ENCODE data around the gene UBR2. TPM values are rescaled to one million over a fixed set of nuclear protein-coding genes. Genes with fewer than 3 reads are reported as not detected.
"Not testable (repeated sequence)": the region's sequence is repeated elsewhere in the genome, so short reads cannot be mapped to it uniquely, and the experiment has no call there.

UBR2 gene
- total and polyA plus RNA-seq, 2 donors (not counting 3 experiments of a cell fraction or from before 2014, with no cell fraction given): 8.0 to 22.3 TPM

- POLR2A ChIA-PET: no interaction called here
- dilution Hi-C loops (cut with MboI; ENCODE audit: extremely low pct_ligation_motif_present, low sequenced_read_pairs): no loop called here
- no peak for FAIRE-seq
Measured at GRCh38 chr6:42664718-42665117, 100.9 kb downstream of the UBR2 start.

GRCh38 chr6:42674368-42674767 lies 110.5 kb downstream of the UBR2 start:
- H3K27me3 ChIP-seq (ENCODE audit: control insufficient read depth in 2 of 2, insufficient read depth in 2 of 2, low read length in 2 of 2); H2AFZ ChIP-seq (ENCODE audit: low read depth, low read length); H3K4me2 ChIP-seq (ENCODE audit: insufficient read depth, low read length); intact Hi-C loops (cut with micrococcal nuclease); H3K4me1 ChIP-seq (ENCODE audit: control insufficient read depth, extremely low read depth, insufficient read depth, low read length); H3K9me1 ChIP-seq (replicated peaks; ENCODE audit: control insufficient read depth, extremely low read depth, insufficient read depth, low read length); H3K9me3 ChIP-seq (replicated peaks; ENCODE audit: control insufficient read depth, insufficient read depth, low read length); CTCF ChIA-PET; POLR2A ChIA-PET; dilution Hi-C loops (cut with MboI; ENCODE audit: extremely low pct_ligation_motif_present, low sequenced_read_pairs); H3K9ac ChIP-seq (replicated peaks; ENCODE audit: extremely low read depth, insufficient read depth, low read length); BruUV-seq (replicated peaks); FAIRE-seq; H3K4me3 ChIP-seq (replicated peaks in 1 of 3; ENCODE audit: insufficient read depth in 1 of 3, low read depth in 1 of 3, low read length in 3 of 3); H3K79me2 ChIP-seq (ENCODE audit: control insufficient read depth, insufficient read depth, low read length); H3K27ac ChIP-seq (ENCODE audit: insufficient read depth, low read depth, low read length); H4K20me1 ChIP-seq (replicated peaks; ENCODE audit: control insufficient read depth, extremely low read depth, insufficient read depth, low read length); DNase-seq (ENCODE audit: low read depth, low spot score): not testable (repeated sequence)
- H3K36me3 ChIP-seq (ENCODE audit: control insufficient read depth in 2 of 2, extremely low read depth in 1 of 2, insufficient read depth in 2 of 2, low read length in 2 of 2): peaks cover 24 to 25% of the 10 kb centered on the region in 2 experiments

More at GRCh38 chr6:42664718-42665117, 100.9 kb downstream of the UBR2 start:
- intact Hi-C loops (cut with micrococcal nuclease): no loop called here
- Histone ChIP-seq H3K36me3 (ENCODE audit: control insufficient read depth in 2 of 2, extremely low read depth in 1 of 2, insufficient read depth in 2 of 2, low read length in 2 of 2) (peaks cover 20 to 25% of the 10 kb centered on the region in 2 experiments), H3K4me2 (ENCODE audit: insufficient read depth, low read length) (no peak overlapping the region), H3K9me3 (replicated peaks; ENCODE audit: control insufficient read depth, insufficient read depth, low read length) (no peaks in the 10 kb centered on the region), H4K20me1 (replicated peaks; ENCODE audit: control insufficient read depth, extremely low read depth, insufficient read depth, low read length) (no peaks in the 10 kb centered on the region), H3K79me2 (ENCODE audit: control insufficient read depth, insufficient read depth, low read length) (no peaks in the 10 kb centered on the region), H3K4me3 (replicated peaks in 1 of 3; ENCODE audit: insufficient read depth in 1 of 3, low read depth in 1 of 3, low read length in 3 of 3) (no peak overlapping the region), H3K9me1 (replicated peaks; ENCODE audit: control insufficient read depth, extremely low read depth, insufficient read depth, low read length) (no peaks in the 10 kb centered on the region), H3K4me1 (ENCODE audit: control insufficient read depth, extremely low read depth, insufficient read depth, low read length) (no peaks in the 10 kb centered on the region), H3K9ac (replicated peaks; ENCODE audit: extremely low read depth, insufficient read depth, low read length) (no peak overlapping the region), H3K27ac (ENCODE audit: insufficient read depth, low read depth, low read length) (no peak overlapping the region), H2AFZ (ENCODE audit: low read depth, low read length) (no peak overlapping the region), H3K27me3 (ENCODE audit: control insufficient read depth in 2 of 2, insufficient read depth in 2 of 2, low read length in 2 of 2) (no peaks in the 10 kb centered on the region)
- TF ChIP-seq JUN (IDR thresholded peaks at IDR 0.05; ENCODE audit: borderline replicate concordance, insufficient read depth, insufficient read length, low read depth) (no peak), EZH2 (IDR thresholded peaks at IDR 0.05; ENCODE audit: borderline replicate concordance, low read depth, low read length, severe bottlenecking) (no peak), POLR2AphosphoS5 (IDR thresholded peaks at IDR 0.05; ENCODE audit: insufficient read depth, low read depth, low read length) (no peak), MAX (IDR thresholded peaks at IDR 0.05; ENCODE audit: insufficient read depth, insufficient read length) (no peak), POLR2A (IDR thresholded peaks at IDR 0.05; ENCODE audit: low read depth, low read length) (no peak), MYC (IDR thresholded peaks at IDR 0.05; ENCODE audit: low read depth, low read length) (no peak), GATA2 (IDR thresholded peaks at IDR 0.05; ENCODE audit: insufficient read depth, insufficient read length, low read depth, low read length) (no peak), FOS (IDR thresholded peaks at IDR 0.05; ENCODE audit: borderline replicate concordance, insufficient read depth, low read length) (no peak), CTCF (IDR thresholded peaks at IDR 0.05; ENCODE audit: extremely low read depth in 1 of 2, insufficient read depth in 1 of 2, low read depth in 1 of 2, low read length in 2 of 2) (no peak)
- BruUV-seq (replicated peaks): no TSS peak
- DNase-seq (ENCODE audit: low read depth, low spot score): no peak
- CTCF ChIA-PET: interaction anchor here (1.3 to 3.8 kb wide), 2 partner anchors 11 to 61 kb away, joined by 3 to 94 read pairs; no protein-coding TSS in a partner anchor

Measured in endothelial cell of umbilical vein (primary cell).